IMR-90 (cell line): ENCODE results near the gene FGF19. TPM values are rescaled to one million over a fixed set of nuclear protein-coding genes. Genes with fewer than 3 reads are reported as not detected.

Experiments
- ATAC-seq: fragments of 200-7000 bp; cut with Tn5 transposase; 2 replicates; pipeline ENCODE4 v1.9.1; 2020; ENCODE audit warnings: low read depth, mild to moderate bottlenecking, moderate library complexity
- BruUV-seq: library from RNA; stranded (reverse); fragments of 400-500 nt; replicated peaks from 2 replicates; lab custom pipeline; 2021; lab: Mats Ljungman, UMichigan
- CTCF ChIA-PET: fragments of 300-600 bp; formaldehyde crosslinking; extraction: SDS; loops from one replicate; lab custom pipeline; 2021; ENCODE audit warnings: antibody characterized with exemption; lab: Yijun Ruan, JAX
- POLR2A ChIA-PET: fragments of 300-600 bp; sonication (Branson Sonifier 250); formaldehyde crosslinking; loops from one replicate; lab custom pipeline; 2022; ENCODE audit warnings: antibody characterized with exemption; ENCODE audit not compliant: unreplicated experiment; lab: Charles Lee
- DNase-seq: peaks from one replicate; pipeline ENCODE4 v3.0.0; 2013
- H2AFZ ChIP-seq: replicated peaks from 2 replicates; pipeline ENCODE3; 2013; ENCODE audit warnings: low read length, mild to moderate bottlenecking; ENCODE audit not compliant: poor library complexity
- H2AK5ac ChIP-seq: 2 replicates; pipeline ENCODE4 v1.6.1; 2013; ENCODE audit warnings: low read depth, low read length, inconsistent platforms
- H2AK9ac ChIP-seq: replicated peaks from 2 replicates; pipeline ENCODE3; 2013; ENCODE audit warnings: mild to moderate bottlenecking, low read depth, low read length, moderate library complexity; ENCODE audit not compliant: poor library complexity
- H2BK120ac ChIP-seq: 2 replicates; pipeline ENCODE4 v1.6.1; 2013; ENCODE audit warnings: low read depth, low read length, inconsistent platforms
- H2BK15ac ChIP-seq: 3 replicates; pipeline ENCODE4 v1.6.1; 2013; ENCODE audit warnings: low read depth, low read length, inconsistent platforms
- H2BK20ac ChIP-seq: 2 replicates; pipeline ENCODE4 v1.6.1; 2013; ENCODE audit warnings: low read depth, mild to moderate bottlenecking, inconsistent platforms, low read length, moderate library complexity
- H2BK5ac ChIP-seq: 2 replicates; pipeline ENCODE4 v1.6.1; 2013; ENCODE audit warnings: mild to moderate bottlenecking, low read depth, low read length, inconsistent platforms; ENCODE audit not compliant: poor library complexity, severe bottlenecking
- H3K14ac ChIP-seq: replicated peaks from 2 replicates; pipeline ENCODE4 v1.6.1; 2013; ENCODE audit warnings: low read depth, low read length, inconsistent platforms
- H3K18ac ChIP-seq: 2 replicates; pipeline ENCODE4 v1.6.1; 2013; ENCODE audit warnings: low read depth, low read length, control low read depth
- H3K23ac ChIP-seq: 2 replicates; pipeline ENCODE4 v1.6.1; 2013; ENCODE audit warnings: low read depth, low read length, inconsistent platforms
- H3K27ac ChIP-seq: 2 replicates; pipeline ENCODE4 v1.5.1; 2013; ENCODE audit warnings: mild to moderate bottlenecking, control low read depth, low read length; ENCODE audit not compliant: insufficient read depth
- H3K27me3 ChIP-seq: 2 replicates; pipeline ENCODE4 v1.6.1; 2013; ENCODE audit warnings: low read length; ENCODE audit not compliant: control insufficient read depth, insufficient read depth
- H3K36me3 ChIP-seq: 2 replicates; pipeline ENCODE4 v1.6.1; 2013; ENCODE audit warnings: low read length, mixed read lengths; ENCODE audit not compliant: control insufficient read depth, insufficient read depth
- H3K4ac ChIP-seq: 2 replicates; pipeline ENCODE4 v1.6.1; 2013; ENCODE audit warnings: low read depth, low read length, inconsistent platforms
- H3K4me1 ChIP-seq: 2 replicates; pipeline ENCODE4 v1.6.1; 2013; ENCODE audit warnings: low read length, mixed read lengths; ENCODE audit not compliant: control insufficient read depth, insufficient read depth
- H3K4me2 ChIP-seq: 2 replicates; pipeline ENCODE4 v1.6.1; 2013; ENCODE audit warnings: low read depth, mild to moderate bottlenecking, control low read depth, low read length, moderate library complexity
- H3K4me3 ChIP-seq: 2 replicates; pipeline ENCODE4 v1.5.1; 2013; ENCODE audit warnings: low read depth, mild to moderate bottlenecking, control low read depth, low read length, moderate library complexity; ENCODE audit not compliant: insufficient read depth
- H3K56ac ChIP-seq: 2 replicates; pipeline ENCODE4 v1.6.1; 2013; ENCODE audit warnings: low read length, inconsistent platforms; ENCODE audit not compliant: insufficient read depth; ENCODE audit errors: extremely low read depth
- H3K79me1 ChIP-seq, 2 experiments: 2 replicates each; pipeline ENCODE4 v1.6.1; 2013; ENCODE audit warnings: low read length in 2 of 2, inconsistent platforms in 1 of 2, low read depth in 1 of 2
- H3K9ac ChIP-seq: 2 replicates; pipeline ENCODE4 v1.6.1; 2013; ENCODE audit warnings: low read depth, low read length, control low read depth
- H3K9me1 ChIP-seq: 2 replicates; pipeline ENCODE4 v1.6.1; 2013; ENCODE audit warnings: low read length, inconsistent platforms; ENCODE audit not compliant: insufficient read depth
- H3K9me3 ChIP-seq: 2 replicates; pipeline ENCODE4 v1.6.1; 2013; ENCODE audit warnings: low read length; ENCODE audit not compliant: control insufficient read depth, insufficient read depth
- H4K20me1 ChIP-seq: 2 replicates; pipeline ENCODE4 v1.6.1; 2013; ENCODE audit warnings: low read length, inconsistent platforms; ENCODE audit not compliant: insufficient read depth
- H4K5ac ChIP-seq: 2 replicates; pipeline ENCODE4 v1.6.1; 2013; ENCODE audit warnings: mild to moderate bottlenecking, low read depth, low read length, control low read depth
- H4K8ac ChIP-seq, 2 experiments: 2 replicates each; pipeline ENCODE4 v1.6.1; 2013; ENCODE audit warnings: low read depth in 2 of 2, low read length in 2 of 2, control low read depth in 1 of 2, inconsistent platforms in 1 of 2
- H4K91ac ChIP-seq: 2 replicates; pipeline ENCODE4 v1.6.1; 2013; ENCODE audit warnings: low read depth, low read length, inconsistent platforms; ENCODE audit not compliant: insufficient read depth
- WGBS, 2 experiments: methylation state at CpG; one replicate each; pipeline versions ENCODE4 v1.1.5 to v1.1.7; 2013; ENCODE audit warnings: missing lambda C conversion rate in 2 of 2; ENCODE audit not compliant: insufficient read length in 1 of 2; ENCODE audit errors: extremely low coverage in 2 of 2; 5-methylcytosine and 5-hydroxymethylcytosine counted together
- dilution Hi-C: fragments of 300-500 bp; cut with HindIII; formaldehyde crosslinking; loops from one replicate; pipeline ENCODE4 v1.14.3; 2018; ENCODE audit warnings: low sequenced_read_pairs; ENCODE audit not compliant: unreplicated experiment
- in situ Hi-C: fragments of 300-500 bp; cut with MboI; formaldehyde crosslinking; loops from 3 replicates; pipeline ENCODE4 v1.14.3; 2019; ENCODE audit warnings: low sequenced_read_pairs, inconsistent platforms, mixed read lengths
- intact Hi-C: fragments of 100-400 bp; cut with micrococcal nuclease; formaldehyde crosslinking; loops from 2 replicates; pipeline ENCODE4 v1.10.0; 2022
- polyA plus RNA-seq, 3 experiments: library from polyadenylated mRNA; depleted of rRNA; stranded (reverse); fragments of >200 nt; gene quantifications; 2 replicates each; pipeline ENCODE4 v1.2.3, GENCODE V29; 2012; ENCODE audit warnings: low replicate concordance in 1 of 3
- total RNA-seq: library from RNA; depleted of rRNA; stranded (reverse); fragments of >200 nt; gene quantifications from 2 replicates; pipeline ENCODE4 v1.2.3, GENCODE V29; 2012
- TF ChIP-seq, protein P1 (sequence below): fragments of 150-350 bp; IDR thresholded peaks from 2 replicates; pipeline ENCODE4 v1.6.1; 2017; ENCODE audit warnings: mild to moderate bottlenecking, antibody characterized with exemption, low read length, low read depth

Gene FGF19
- total and polyA plus RNA-seq, 2 of the 4 experiments (the other 2 are of a cell fraction): not detected

GRCh38 chr11:69726481-69726880, 22.7 kb upstream of the FGF19 start:
- 67% methylated on average over 11 of the region's 18 CpGs; no CpG with 5 or more reads in 1 of the 2 experiments for WGBS, 2 experiments
- POLR2A ChIA-PET: interaction anchor here (0.6 kb wide), 1 partner anchor 29 kb away, joined by 7 read pairs; no protein-coding TSS in a partner anchor
- ATAC-seq: no peak

More at GRCh38 chr11:69726481-69726880, 22.7 kb upstream of the FGF19 start:
- Histone ChIP-seq H2BK120ac (no peak overlapping the region), H4K8ac (no peak overlapping the region), H3K9me1 (no peaks in the 10 kb centered on the region; the same call in 1 of the 2 replicates), H3K36me3 (no peaks in the 10 kb centered on the region), H4K91ac (no peak overlapping the region), H4K20me1 (no peaks in the 10 kb centered on the region), H3K27ac (no peak overlapping the region), H2AK9ac (no peak overlapping the region), H3K4ac (no peak overlapping the region), H3K18ac (no peak overlapping the region), H2AK5ac (no peak overlapping the region), H3K27me3 (peaks cover 68% of the 10 kb centered on the region), H3K23ac (no peak overlapping the region), H3K9ac (no peak overlapping the region), H3K79me1 (no peaks in the 10 kb centered on the region), H2BK15ac (no peak overlapping the region), H3K56ac (no peak overlapping the region), H3K4me1 (no peaks in the 10 kb centered on the region; the same call in 1 of the 2 replicates), H2AFZ (peak overlapping the region; percentile 51), H3K4me3 (no peak overlapping the region), H2BK5ac (no peak overlapping the region), H3K14ac (no peak overlapping the region), H3K4me2 (no peak overlapping the region), H3K9me3 (no peaks in the 10 kb centered on the region), H2BK20ac (no peak overlapping the region), H4K5ac (no peak overlapping the region)
- TF ChIP-seq, protein P1, sequence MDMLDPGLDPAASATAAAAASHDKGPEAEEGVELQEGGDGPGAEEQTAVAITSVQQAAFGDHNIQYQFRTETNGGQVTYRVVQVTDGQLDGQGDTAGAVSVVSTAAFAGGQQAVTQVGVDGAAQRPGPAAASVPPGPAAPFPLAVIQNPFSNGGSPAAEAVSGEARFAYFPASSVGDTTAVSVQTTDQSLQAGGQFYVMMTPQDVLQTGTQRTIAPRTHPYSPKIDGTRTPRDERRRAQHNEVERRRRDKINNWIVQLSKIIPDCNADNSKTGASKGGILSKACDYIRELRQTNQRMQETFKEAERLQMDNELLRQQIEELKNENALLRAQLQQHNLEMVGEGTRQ: no peak
- intact Hi-C loops (no loop called here), dilution Hi-C loops (no loop called here), in situ Hi-C loops (no loop called here)
- BruUV-seq: no TSS peak
- DNase-seq: no peak
- CTCF ChIA-PET: no interaction called here
